GM18508 (cell line): ENCODE results near the gene KCNA3.

Source experiments
- ATAC-seq: cut with Tn5 transposase; IDR thresholded peaks from one replicate; pipeline ENCODE4 v1.9.1; 2021; ENCODE audit warnings: moderate number of reproducible peaks; ENCODE audit not compliant: insufficient read depth, unreplicated experiment

KCNA3 gene

GRCh38 chr1:110674337-110675059 is at the start of gene KCNA3:
Gene KCNA3 (minus strand): TSS chr1:110674940. CDS start chr1:110674809, 131 bp downstream.
- no peak for ATAC-seq

DNA sequence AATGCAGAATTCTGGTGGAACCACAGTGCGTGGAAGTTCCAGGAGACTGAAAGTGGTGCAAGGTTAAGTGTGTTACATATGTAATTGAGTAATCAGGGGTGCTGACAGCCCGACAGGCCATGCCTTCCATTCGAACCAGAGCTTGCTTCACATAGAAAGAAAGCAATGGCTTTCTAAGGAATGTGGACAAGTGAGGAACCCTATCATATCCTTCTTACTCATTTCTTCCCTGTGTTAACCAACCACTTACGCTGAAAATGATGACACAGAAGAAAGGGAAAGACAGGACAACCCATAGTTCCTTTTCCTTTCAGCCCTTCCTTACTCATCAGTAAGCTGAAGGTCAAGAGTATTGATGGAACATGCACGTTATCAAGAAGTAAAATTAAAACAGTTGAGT is 48.1 kb upstream of the KCNA3 start:
- ATAC-seq = no peak

DNA sequence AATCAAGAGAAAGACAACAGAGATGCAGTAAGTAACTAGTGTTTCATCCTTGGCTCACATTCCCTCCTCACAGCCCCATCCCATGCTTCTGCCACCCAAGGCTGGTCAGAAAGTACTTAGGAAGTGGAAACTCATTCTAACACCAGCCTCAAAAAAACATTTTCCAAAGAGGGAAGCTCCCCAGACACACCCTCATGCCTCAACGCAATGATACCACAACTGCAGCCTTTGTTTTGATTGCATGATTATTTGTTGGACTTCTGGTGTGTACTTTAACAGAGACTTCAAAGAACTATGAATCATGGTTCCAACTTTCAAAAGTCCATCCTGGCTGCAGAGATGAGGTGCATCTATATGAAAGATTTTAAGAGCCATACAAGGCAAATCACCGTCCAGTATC is 45.2 kb upstream of the KCNA3 start:
- no peak for ATAC-seq

- no peak for ATAC-seq
Observed at GRCh38 chr1:110718452-110718851, 43.7 kb upstream of the KCNA3 start.

- no peak for ATAC-seq
Observed at GRCh38 chr1:110717179-110717578, 42.4 kb upstream of the KCNA3 start.

DNA sequence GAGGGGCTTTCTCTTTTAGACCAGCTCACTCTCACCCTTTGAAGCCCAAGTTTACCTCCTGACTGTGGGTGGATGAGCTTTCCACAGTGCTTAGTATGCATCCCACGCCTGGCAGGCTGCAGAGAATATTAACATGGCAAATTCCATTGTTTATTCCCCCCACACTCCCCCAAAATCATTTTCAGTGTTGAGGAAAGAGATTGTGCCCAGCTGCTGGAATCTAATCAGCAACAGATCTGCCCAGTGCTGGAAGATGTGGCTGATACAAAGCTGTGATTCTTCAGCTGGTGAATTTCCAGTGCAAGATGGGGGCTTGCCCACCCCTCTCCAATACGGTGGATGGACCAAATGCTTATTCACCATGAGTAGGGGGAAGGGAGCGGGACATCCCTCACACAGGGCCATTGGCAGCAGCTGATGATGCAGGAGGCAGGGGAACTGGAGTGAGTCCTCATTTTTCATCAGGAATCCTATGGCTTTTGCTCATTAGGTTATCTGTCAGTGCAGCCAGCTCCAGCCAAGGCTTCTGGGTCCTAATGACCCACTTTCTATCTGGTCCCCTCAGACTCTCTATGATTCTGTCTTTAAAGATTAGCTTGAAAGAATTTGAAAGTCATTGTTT is 39.7 kb upstream of the KCNA3 start:
- ATAC-seq = no peak

- no peak for ATAC-seq
Observed at GRCh38 chr1:110713221-110713620, 38.5 kb upstream of the KCNA3 start.

DNA sequence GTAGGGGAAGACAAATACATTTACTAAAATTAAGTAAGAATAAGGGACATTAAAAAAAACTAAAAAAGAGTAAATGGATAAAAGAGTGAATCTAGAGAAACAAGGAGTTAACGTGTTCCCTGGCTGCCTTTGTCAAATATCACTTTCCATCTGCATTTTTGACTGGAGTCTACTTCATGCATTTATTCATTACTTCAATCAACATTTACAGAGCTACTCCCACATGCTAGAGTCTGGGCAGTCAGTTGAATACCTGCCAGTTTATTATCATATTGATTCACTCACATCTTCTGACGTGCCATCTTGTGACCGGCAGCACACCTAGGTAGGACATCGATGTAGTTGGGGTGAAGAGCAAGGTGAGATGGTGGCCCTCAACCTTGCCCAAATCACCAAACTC is 35.6 kb upstream of the KCNA3 start:
- ATAC-seq = no peak

- ATAC-seq = no peak
Observed at GRCh38 chr1:110708974-110709440, 34.3 kb upstream of the KCNA3 start.

GRCh38 chr1:110707232-110707631 is 32.5 kb upstream of the KCNA3 start:
- ATAC-seq = no peak

DNA sequence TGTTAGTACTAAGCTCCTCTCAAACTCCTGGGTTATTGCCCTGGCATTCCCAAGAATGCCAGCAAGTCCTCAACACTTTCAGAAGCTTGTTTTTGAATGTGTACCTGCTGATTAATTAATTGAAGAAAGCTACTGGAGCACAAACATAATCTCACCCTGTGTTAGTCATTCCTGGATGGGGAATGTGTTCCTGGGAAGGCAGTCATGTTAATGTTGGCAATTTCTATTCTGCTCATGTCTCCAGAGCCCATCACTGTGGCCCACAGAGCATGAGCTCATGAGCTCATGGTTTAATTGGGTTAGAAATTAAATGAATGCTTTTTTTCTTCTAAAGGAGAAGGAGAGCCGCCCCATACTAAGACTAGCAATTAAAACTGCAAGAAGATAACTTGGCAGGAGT is 31.9 kb upstream of the KCNA3 start:
- ATAC-seq = no peak

DNA sequence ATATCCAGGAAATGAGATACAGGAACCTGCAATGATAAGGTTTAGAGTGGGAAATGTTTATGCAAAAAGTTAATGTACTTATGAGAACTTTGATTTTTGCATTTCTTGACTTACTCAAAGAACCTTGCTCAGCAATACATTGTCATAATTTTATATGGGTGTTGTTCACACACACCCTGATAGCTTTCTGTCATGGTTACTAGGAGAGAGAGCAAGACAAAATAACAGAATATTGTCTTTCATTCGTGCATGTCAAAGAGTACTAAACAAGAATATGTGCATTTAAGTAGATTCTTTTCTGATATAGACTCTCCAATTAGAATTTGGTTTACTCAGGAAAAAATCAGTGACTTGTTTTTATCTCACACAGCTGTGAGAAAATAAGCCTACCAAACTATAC is 27.5 kb upstream of the KCNA3 start:
- ATAC-seq = no peak

DNA sequence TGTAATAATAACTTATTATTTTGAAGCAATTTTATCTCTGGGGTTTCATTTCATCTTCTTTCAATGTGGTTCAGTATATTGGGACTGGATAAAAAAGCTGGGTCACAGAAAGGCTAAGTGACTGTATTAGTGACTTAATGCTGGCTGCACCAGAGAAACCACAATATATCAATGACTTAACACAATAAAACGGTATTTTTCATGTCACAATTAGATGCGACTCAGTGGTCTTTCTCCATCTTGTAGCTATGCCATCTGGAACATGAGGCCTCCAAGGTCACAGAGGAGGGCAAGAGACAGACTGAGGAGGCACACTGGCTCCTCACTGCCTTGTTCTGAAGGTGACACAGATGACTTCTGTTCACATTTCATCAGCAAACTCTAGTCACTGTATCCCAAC is 26.0 kb upstream of the KCNA3 start:
- no peak for ATAC-seq

GRCh38 chr1:110697606-110698005 is 22.9 kb upstream of the KCNA3 start:
- no peak for ATAC-seq

DNA sequence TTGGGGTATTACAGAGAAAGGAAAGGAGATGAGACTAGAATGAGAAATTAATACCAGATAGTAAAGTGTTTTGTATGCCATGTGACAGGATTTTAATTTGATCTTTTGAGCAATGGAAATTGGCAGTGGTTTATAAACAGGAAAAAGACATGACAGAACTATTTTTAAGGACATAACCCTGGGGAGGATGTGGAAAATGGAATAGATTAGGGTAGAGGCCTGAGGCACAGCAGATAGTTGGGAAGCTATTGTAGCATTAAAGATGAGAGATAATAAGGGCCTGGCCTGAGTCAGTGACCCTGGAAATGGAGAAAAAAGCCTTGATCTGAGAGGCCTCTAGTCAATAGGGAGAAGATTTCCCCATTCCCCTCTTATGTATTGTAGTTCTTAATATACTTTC is 22.1 kb upstream of the KCNA3 start:
- ATAC-seq = no peak

GRCh38 chr1:110690709-110691365 is 16.1 kb upstream of the KCNA3 start:
- no peak for ATAC-seq

DNA sequence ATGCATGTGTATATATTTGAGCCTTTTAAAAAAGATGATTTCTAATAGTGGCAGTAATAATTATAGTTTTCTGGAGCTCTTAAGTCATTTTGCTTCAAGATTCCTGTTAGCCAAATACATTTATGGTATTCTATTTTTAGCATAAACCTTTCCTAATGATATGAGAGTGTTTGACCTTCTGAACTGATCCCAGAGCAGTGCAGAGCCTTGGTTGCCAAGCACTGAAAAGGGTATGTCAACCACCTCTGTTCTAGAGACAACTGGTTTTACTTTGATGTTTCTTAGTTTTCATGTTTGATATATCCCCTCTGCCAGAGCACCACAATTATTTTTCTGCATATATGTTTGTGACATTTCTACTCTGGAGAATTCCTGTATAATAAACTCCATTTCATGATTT is 15.1 kb upstream of the KCNA3 start:
- ATAC-seq = no peak

- no peak for ATAC-seq
Observed at GRCh38 chr1:110688514-110688913, 13.8 kb upstream of the KCNA3 start.

GRCh38 chr1:110687250-110687649 is 12.5 kb upstream of the KCNA3 start:
- ATAC-seq = no peak

DNA sequence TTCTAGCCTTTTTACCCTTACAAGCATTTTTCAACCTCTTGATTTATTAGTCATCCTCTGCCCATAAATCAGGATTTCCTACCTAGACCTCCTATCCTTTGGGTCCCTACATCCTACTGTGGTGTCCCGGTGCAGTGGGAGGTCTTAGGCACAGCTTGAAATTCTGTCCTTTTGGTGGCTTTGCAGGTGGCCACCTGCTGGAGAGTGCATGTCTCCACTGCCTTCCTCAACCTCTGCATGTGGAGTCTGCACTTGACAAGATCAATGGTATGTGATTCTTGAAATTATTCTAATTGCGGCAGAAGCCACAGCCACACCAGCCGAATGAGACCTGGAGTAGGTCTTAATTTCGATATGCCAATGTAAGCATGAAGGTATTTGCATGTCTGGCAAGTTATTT is 11.4 kb upstream of the KCNA3 start:
- ATAC-seq = no peak

DNA sequence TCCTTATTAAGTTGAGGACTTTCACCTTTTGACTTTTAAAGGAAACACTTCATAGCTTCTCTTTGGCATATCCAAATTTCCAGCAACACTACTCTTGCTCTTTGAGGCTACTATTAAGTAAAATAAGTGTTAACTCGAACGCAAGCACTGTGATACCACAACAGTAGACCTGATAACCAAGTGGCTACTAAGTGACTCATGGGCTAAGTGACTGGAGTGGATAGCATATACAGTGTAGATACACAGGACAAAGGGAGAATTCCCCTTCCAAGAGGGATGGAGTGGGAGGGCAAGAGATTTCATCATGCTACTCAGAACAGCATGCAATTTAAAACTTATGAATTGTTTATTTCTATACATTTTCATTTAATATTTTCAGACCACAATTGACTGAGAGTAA is 9.8 kb upstream of the KCNA3 start:
- ATAC-seq = no peak

DNA sequence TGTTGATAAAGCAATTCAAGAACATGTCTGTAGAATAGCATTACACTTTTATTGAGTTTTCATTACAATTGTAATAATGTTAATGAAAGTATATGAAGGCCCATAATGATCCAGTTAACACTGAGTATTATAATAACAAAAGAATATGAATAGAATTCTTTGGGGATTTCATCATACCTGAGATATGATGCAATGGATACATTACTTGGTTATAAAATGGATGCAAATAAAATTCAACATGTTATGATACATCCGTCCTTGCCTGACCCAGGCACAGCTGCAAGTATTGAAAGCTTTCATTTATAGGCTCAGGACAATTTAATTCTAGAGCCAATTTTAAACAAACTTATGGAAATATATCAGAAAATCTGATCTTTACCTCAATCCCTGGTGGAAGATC is 8.2 kb upstream of the KCNA3 start:
- no peak for ATAC-seq
